A673 (cell line): ENCODE data around the gene CNNM3. TPM values are rescaled to one million over a fixed set of nuclear protein-coding genes. Genes with fewer than 3 reads are reported as not detected.
"Not testable (repeated sequence)": the region's sequence is repeated elsewhere in the genome, so short reads cannot be mapped to it uniquely, and the experiment has no call there.

ENCODE experiments used
- BruUV-seq: library from RNA; stranded (reverse); fragments of 400-500 nt; replicated peaks from 2 replicates; lab custom pipeline; 2021; lab: Mats Ljungman, UMichigan
- CTCF ChIA-PET: fragments of 300-600 bp; sonication (Branson Sonifier 250); formaldehyde crosslinking; loops from one replicate; lab custom pipeline; 2022; ENCODE audit warnings: antibody characterized with exemption; lab: Charles Lee
- POLR2A ChIA-PET: fragments of 300-600 bp; sonication (Branson Sonifier 250); formaldehyde crosslinking; loops from one replicate; lab custom pipeline; 2022; ENCODE audit warnings: antibody characterized with exemption; ENCODE audit not compliant: low non-redundant PET; lab: Charles Lee
- DNase-seq: peaks from one replicate; pipeline ENCODE4 v3.0.0-alpha.2; 2015; ENCODE audit warnings: low spot score
- H3K27ac ChIP-seq: fragments of 200-600 bp; sonication (generic); 2 replicates; pipeline ENCODE4 v1.5.1; 2016; ENCODE audit warnings: mixed run types, low read depth, mild to moderate bottlenecking, mixed read lengths, antibody characterized with exemption, low read length; ENCODE audit not compliant: poor library complexity, severe bottlenecking
- H3K27me3 ChIP-seq: fragments of 200-600 bp; sonication (generic); replicated peaks from 2 replicates; pipeline ENCODE4 v1.6.1; 2017; ENCODE audit warnings: mixed run types, low read depth, mild to moderate bottlenecking, mixed read lengths, antibody characterized with exemption, low read length; ENCODE audit not compliant: insufficient read depth, poor library complexity
- H3K36me3 ChIP-seq: fragments of 200-600 bp; sonication (generic); 2 replicates; pipeline ENCODE4 v1.6.1; 2016; ENCODE audit warnings: mixed run types, mild to moderate bottlenecking, mixed read lengths, antibody characterized with exemption, low read length; ENCODE audit not compliant: insufficient read depth, poor library complexity, severe bottlenecking
- H3K4me1 ChIP-seq: fragments of 200-600 bp; sonication (generic); 2 replicates; pipeline ENCODE4 v1.6.1; 2017; ENCODE audit warnings: mixed run types, mild to moderate bottlenecking, mixed read lengths, antibody characterized with exemption, low read length; ENCODE audit not compliant: insufficient read depth, poor library complexity, severe bottlenecking
- H3K4me3 ChIP-seq: fragments of 200-600 bp; sonication (generic); 2 replicates; pipeline ENCODE4 v1.5.1; 2016; ENCODE audit warnings: low read depth, mixed run types, mild to moderate bottlenecking, mixed read lengths, low read length; ENCODE audit not compliant: poor library complexity, severe bottlenecking
- H3K9me3 ChIP-seq: fragments of 200-600 bp; sonication (generic); 2 replicates; pipeline ENCODE4 v1.6.1; 2016; ENCODE audit warnings: mixed run types, low read depth, mild to moderate bottlenecking, mixed read lengths, antibody characterized with exemption, low read length; ENCODE audit not compliant: poor library complexity, severe bottlenecking
- CTCF ChIP-seq: fragments of 300-800, 200-600 bp; sonication (generic); conservative IDR thresholded peaks from 2 replicates; pipeline ENCODE4 v1.5.1; 2017; ENCODE audit warnings: low read depth, mild to moderate bottlenecking, antibody characterized with exemption, low read length, moderate library complexity, mixed read lengths
- EZH2 ChIP-seq: fragments of 200-600 bp; sonication (generic); IDR thresholded peaks from 2 replicates; pipeline ENCODE4 v1.6.1; 2017; ENCODE audit warnings: borderline replicate concordance, low read depth, mild to moderate bottlenecking, mixed read lengths, antibody characterized with exemption, low read length; ENCODE audit not compliant: poor library complexity, severe bottlenecking
- intact Hi-C: fragments of 100-400 bp; cut with micrococcal nuclease; formaldehyde crosslinking; loops from one replicate; pipeline ENCODE4 v1.10.0; 2022; ENCODE audit not compliant: unreplicated experiment
- total RNA-seq: library from RNA; stranded (reverse); gene quantifications from 2 replicates; pipeline ENCODE4 v1.2.3, GENCODE V29; 2021

The CNNM3 gene
- total RNA-seq, 1 experiment from 2014 or later: 20.9 TPM

- no peaks in the 10 kb centered on the region for H3K27me3 ChIP-seq
- BruUV-seq: no TSS peak
- no peaks in the 10 kb centered on the region for H3K9me3 ChIP-seq
- intact Hi-C loops: no loop called here
- no peak overlapping the region for H3K27ac ChIP-seq
- no peak for DNase-seq
- CTCF ChIA-PET: no interaction called here
- no peaks in the 10 kb centered on the region for H3K4me1 ChIP-seq
- H3K36me3 ChIP-seq: no peaks in the 10 kb centered on the region
- H3K4me3 ChIP-seq: no peak overlapping the region
- no peak for TF ChIP-seq CTCF
- no peak for TF ChIP-seq EZH2
- POLR2A ChIA-PET: no interaction called here
Measured at GRCh38 chr2:96789245-96789617, 26.8 kb upstream of the CNNM3 start.

- ChIA-PET POLR2A (interaction anchor here (0.6 kb wide), 1 partner anchor 27 kb away, joined by 21 read pairs; no protein-coding TSS in a partner anchor), CTCF (no interaction called here)
- H3K9me3 ChIP-seq: no peaks in the 10 kb centered on the region
- no peaks in the 10 kb centered on the region for H3K36me3 ChIP-seq
- H3K4me3 ChIP-seq: no peak overlapping the region
- no peak overlapping the region for H3K27ac ChIP-seq
- DNase-seq: no peak
- no TSS peak for BruUV-seq
- no peaks in the 10 kb centered on the region for H3K4me1 ChIP-seq
- intact Hi-C loops: no loop called here
- no peaks in the 10 kb centered on the region for H3K27me3 ChIP-seq
- no peak for TF ChIP-seq CTCF
- TF ChIP-seq EZH2: no peak
Measured at GRCh38 chr2:96792772-96793749, 23.0 kb upstream of the CNNM3 start.

GRCh38 chr2:96795076-96795475 lies 21.0 kb upstream of the CNNM3 start:
- DNase-seq: no peak
- H3K27me3 ChIP-seq: no peaks in the 10 kb centered on the region
- H3K36me3 ChIP-seq: no peaks in the 10 kb centered on the region
- no TSS peak for BruUV-seq
- ChIA-PET POLR2A (no interaction called here), CTCF (no interaction called here)
- H3K9me3 ChIP-seq: no peaks in the 10 kb centered on the region
- H3K27ac ChIP-seq: no peak overlapping the region
- TF ChIP-seq EZH2 (no peak), CTCF (no peak)
- intact Hi-C loops: no loop called here
- H3K4me3 ChIP-seq: no peak overlapping the region
- H3K4me1 ChIP-seq: no peaks in the 10 kb centered on the region

GRCh38 chr2:96796497-96796896 lies 19.6 kb upstream of the CNNM3 start:
- CTCF ChIA-PET, DNase-seq, intact Hi-C loops, H3K36me3 ChIP-seq, H3K27me3 ChIP-seq, H3K4me3 ChIP-seq, H3K4me1 ChIP-seq, POLR2A ChIA-PET, H3K27ac ChIP-seq, H3K9me3 ChIP-seq, BruUV-seq: not testable (repeated sequence)
